Nephron progenitor cell (in vitro differentiated cells): Measurements from ENCODE around the gene GRIK1.

ENCODE experiments used
- DNase-seq: peaks from one replicate; pipeline ENCODE4 v3.0.0; 2021
- H3K27ac Mint-ChIP-seq: 2 replicates; pipeline ENCODE4 v1.8.0; 2021; ENCODE audit warnings: mild to moderate bottlenecking, moderate library complexity, mixed read lengths
- H3K27me3 Mint-ChIP-seq: 2 replicates; pipeline ENCODE4 v1.8.0; 2021; ENCODE audit warnings: mild to moderate bottlenecking, low read depth, mixed read lengths; ENCODE audit not compliant: poor library complexity
- H3K36me3 Mint-ChIP-seq: 2 replicates; pipeline ENCODE4 v1.8.0; 2021; ENCODE audit warnings: low read depth, mixed read lengths
- H3K4me1 Mint-ChIP-seq: 2 replicates; pipeline ENCODE4 v1.8.0; 2021; ENCODE audit warnings: mixed read lengths
- H3K4me3 Mint-ChIP-seq: 2 replicates; pipeline ENCODE4 v1.8.0; 2021; ENCODE audit warnings: mild to moderate bottlenecking, moderate library complexity, mixed read lengths
- H3K9me3 Mint-ChIP-seq: 2 replicates; pipeline ENCODE4 v1.8.0; 2021; ENCODE audit warnings: mild to moderate bottlenecking, moderate library complexity, mixed read lengths
- TF ChIP-seq, protein P1 (sequence below): fragments of 200-600 bp; sonication (generic); IDR thresholded peaks from 2 replicates; pipeline ENCODE4 v1.5.0; 2021; ENCODE audit warnings: antibody characterized with exemption

Gene GRIK1

DNA sequence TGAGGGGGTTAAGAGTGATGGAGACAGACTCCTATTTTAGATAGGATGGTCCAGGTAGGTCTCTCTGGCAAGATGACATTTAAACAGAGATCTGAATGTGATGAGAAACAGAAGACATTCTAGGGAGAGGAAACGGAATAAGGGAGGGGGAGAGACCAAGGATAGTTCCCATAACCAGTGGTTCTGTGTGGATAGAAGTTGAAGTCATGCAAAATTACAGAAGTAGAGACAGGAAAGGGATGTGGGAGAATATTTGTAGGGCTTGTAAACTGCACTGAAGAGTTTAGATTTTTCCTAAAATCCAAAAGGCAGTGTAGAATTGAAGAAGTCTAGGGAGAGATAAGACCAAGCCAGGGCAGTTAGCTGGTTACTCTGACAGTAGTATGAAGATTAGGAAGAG is 200.6 kb downstream of the GRIK1 start:
- TF ChIP-seq, protein P1, sequence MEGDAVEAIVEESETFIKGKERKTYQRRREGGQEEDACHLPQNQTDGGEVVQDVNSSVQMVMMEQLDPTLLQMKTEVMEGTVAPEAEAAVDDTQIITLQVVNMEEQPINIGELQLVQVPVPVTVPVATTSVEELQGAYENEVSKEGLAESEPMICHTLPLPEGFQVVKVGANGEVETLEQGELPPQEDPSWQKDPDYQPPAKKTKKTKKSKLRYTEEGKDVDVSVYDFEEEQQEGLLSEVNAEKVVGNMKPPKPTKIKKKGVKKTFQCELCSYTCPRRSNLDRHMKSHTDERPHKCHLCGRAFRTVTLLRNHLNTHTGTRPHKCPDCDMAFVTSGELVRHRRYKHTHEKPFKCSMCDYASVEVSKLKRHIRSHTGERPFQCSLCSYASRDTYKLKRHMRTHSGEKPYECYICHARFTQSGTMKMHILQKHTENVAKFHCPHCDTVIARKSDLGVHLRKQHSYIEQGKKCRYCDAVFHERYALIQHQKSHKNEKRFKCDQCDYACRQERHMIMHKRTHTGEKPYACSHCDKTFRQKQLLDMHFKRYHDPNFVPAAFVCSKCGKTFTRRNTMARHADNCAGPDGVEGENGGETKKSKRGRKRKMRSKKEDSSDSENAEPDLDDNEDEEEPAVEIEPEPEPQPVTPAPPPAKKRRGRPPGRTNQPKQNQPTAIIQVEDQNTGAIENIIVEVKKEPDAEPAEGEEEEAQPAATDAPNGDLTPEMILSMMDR, result no peak
- H3K27ac Mint-ChIP-seq, result peak overlapping the region; percentile 9
- peaks cover 7% of the 10 kb centered on the region for H3K9me3 Mint-ChIP-seq
- peaks cover 9% of the 10 kb centered on the region for H3K4me1 Mint-ChIP-seq
- no peaks in the 10 kb centered on the region for H3K36me3 Mint-ChIP-seq
- no peak for DNase-seq
- no peak overlapping the region for H3K4me3 Mint-ChIP-seq
- H3K27me3 Mint-ChIP-seq, result no peaks in the 10 kb centered on the region

DNA sequence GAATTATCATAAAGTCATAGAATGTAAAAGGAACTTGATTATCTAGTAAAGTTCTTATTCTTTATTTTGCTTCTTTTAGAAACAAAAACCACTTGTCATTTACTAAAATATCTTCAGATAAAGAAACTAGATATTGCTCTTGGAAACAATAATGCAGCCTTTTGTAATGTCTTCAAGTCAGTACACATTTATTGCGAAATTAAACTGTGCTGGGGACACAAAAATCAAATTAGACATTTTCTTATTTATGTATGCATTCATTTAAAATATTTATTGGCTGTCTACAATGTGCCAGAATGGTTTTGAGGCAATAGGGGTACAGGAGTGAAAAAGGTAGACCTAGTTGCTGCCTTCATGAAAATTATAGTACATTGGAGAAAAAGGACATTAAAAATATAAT is 201.1 kb downstream of the GRIK1 start:
- no peaks in the 10 kb centered on the region for H3K27me3 Mint-ChIP-seq
- TF ChIP-seq, protein P1, result no peak
- H3K36me3 Mint-ChIP-seq, result no peaks in the 10 kb centered on the region
- no peak for DNase-seq
- peaks cover 9% of the 10 kb centered on the region for H3K4me1 Mint-ChIP-seq
- no peak overlapping the region for H3K4me3 Mint-ChIP-seq
- no peak overlapping the region for H3K27ac Mint-ChIP-seq
- H3K9me3 Mint-ChIP-seq, result peaks cover 7% of the 10 kb centered on the region

DNA sequence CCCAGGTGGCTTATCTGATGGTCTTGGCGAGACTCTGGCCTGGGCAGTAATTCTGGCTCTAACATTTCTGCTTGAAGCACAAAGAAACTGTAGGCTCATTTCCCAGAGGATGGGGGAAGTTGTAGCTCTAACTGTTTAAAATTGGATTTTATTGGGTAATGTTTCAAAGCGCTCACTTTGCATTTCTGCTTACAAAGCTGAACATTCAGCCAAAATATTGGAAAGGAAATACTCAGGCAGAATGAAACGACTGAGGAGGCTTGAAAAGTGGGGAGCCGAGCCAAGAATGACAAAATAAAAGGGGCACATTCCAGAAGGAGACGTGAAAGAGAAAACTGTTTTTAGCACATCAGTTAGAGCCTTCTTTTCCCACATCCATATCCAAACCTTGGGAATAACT is 202.6 kb downstream of the GRIK1 start:
- TF ChIP-seq, protein P1, result no peak
- Mint-ChIP-seq H3K4me3 (no peak overlapping the region), H3K4me1 (peaks cover 9% of the 10 kb centered on the region), H3K27ac (no peak overlapping the region), H3K36me3 (no peaks in the 10 kb centered on the region), H3K27me3 (no peaks in the 10 kb centered on the region), H3K9me3 (peaks cover 3% of the 10 kb centered on the region)
- no peak for DNase-seq

DNA sequence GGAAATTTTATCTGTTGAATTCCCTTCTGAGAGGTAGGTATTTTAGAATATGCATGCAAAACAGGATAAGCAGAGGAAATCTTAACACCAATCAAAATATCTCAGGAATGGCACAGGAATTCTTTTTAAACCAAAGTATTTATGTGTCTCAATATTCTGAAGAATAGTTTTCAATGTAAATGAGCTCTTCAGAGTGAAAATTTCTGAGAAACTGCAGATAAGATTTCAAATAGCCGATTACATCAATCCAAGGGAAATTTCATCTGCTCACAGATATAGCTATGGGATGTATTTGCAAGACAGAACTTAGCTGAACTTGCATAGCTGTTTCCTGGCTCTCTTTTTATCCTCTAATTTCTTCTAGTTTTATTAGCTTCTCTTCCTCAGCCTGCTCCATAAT is 209.5 kb downstream of the GRIK1 start:
- Mint-ChIP-seq H3K27ac (no peak overlapping the region), H3K4me1 (no peaks in the 10 kb centered on the region), H3K9me3 (peaks cover 3% of the 10 kb centered on the region), H3K4me3 (no peak overlapping the region), H3K36me3 (no peaks in the 10 kb centered on the region), H3K27me3 (no peaks in the 10 kb centered on the region)
- TF ChIP-seq, protein P1, result no peak
- no peak for DNase-seq

DNA sequence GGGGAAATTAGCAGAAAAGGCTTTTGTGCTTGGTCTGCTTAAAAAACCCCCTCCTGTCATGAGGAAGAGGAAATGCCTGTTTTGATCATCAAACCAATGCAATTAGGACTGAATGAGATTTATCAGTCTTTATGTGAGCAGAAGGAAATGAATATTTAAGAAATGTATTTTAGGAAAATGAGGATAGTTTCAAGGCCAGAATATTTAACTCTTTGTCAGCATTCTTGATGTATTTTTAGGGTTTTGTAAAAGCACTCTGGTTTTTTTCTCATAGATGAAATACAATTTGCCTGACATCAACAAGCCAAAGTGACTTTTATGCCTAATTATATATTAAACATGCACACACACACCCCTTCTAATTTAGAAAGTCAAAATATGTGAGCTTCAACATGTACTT is 213.8 kb downstream of the GRIK1 start:
- H3K27me3 Mint-ChIP-seq, result no peaks in the 10 kb centered on the region
- no peaks in the 10 kb centered on the region for H3K36me3 Mint-ChIP-seq
- DNase-seq, result no peak
- H3K4me1 Mint-ChIP-seq, result peaks cover 2% of the 10 kb centered on the region
- no peaks in the 10 kb centered on the region for H3K9me3 Mint-ChIP-seq
- TF ChIP-seq, protein P1, result no peak
- H3K4me3 Mint-ChIP-seq, result no peak overlapping the region
- H3K27ac Mint-ChIP-seq, result no peak overlapping the region

DNA sequence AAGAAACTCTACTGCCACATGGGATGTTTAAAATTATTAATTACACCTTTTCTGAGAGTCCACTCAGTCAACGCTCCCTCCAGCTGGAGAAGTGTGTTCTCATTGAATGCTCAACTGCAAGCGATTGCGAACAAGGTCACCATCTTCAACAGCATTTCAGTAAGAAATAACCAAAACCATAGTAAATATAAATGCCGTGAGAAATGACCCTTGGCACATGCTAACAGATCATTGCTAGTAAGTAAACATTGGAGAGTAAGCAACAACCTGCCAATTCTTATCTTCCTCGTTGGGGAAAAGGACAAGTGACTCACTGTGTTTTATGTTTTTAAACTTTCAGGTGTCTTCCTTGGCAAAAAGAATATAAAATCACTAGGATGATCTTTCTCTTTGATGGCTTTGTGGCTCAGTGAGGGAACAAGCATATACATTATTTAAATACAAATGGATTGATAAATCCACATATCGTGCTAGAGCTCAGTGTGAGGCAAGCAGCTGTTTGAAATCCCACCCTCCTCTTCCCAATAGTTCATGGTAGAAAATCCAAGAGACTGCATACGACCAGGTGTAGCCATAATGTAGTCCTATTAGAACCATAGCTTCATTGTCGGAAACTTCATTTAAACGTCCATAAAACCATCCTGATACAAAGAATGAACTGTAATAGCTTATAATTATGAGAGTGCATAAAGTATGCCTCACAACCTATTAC is 214.6 kb downstream of the GRIK1 start:
- Mint-ChIP-seq H3K27ac (no peak overlapping the region), H3K9me3 (no peaks in the 10 kb centered on the region), H3K36me3 (no peaks in the 10 kb centered on the region), H3K4me3 (no peak overlapping the region), H3K4me1 (peaks cover 9% of the 10 kb centered on the region), H3K27me3 (no peaks in the 10 kb centered on the region)
- TF ChIP-seq, protein P1, result no peak
- no peak for DNase-seq
